RCC 7860 (cell line): ENCODE data around the gene TERB1.

Experiments used
- DNase-seq: peaks from one replicate; pipeline ENCODE4 v3.0.0-alpha.2; 2015; ENCODE audit warnings: low spot score
- FAIRE-seq: peaks from 2 replicates; lab custom pipeline; 2012; peaks lifted over from hg19 to GRCh38; lab: Jason Lieb, UNC

The TERB1 gene

DNA sequence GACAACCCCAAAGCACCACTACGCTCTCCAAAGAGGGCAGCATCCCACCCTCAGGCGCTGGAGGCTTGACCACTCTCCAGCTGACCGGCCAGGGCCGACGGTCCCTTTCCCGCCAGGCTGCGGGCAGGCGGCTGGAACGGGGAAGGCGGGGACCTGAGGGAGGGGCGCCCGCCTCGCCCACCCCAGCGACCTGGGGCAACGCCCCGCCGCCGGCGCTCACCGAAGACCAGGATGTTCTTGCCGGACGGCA, 50.4 kb downstream of the TERB1 start:
- no peak for DNase-seq
- no peak for FAIRE-seq

DNA sequence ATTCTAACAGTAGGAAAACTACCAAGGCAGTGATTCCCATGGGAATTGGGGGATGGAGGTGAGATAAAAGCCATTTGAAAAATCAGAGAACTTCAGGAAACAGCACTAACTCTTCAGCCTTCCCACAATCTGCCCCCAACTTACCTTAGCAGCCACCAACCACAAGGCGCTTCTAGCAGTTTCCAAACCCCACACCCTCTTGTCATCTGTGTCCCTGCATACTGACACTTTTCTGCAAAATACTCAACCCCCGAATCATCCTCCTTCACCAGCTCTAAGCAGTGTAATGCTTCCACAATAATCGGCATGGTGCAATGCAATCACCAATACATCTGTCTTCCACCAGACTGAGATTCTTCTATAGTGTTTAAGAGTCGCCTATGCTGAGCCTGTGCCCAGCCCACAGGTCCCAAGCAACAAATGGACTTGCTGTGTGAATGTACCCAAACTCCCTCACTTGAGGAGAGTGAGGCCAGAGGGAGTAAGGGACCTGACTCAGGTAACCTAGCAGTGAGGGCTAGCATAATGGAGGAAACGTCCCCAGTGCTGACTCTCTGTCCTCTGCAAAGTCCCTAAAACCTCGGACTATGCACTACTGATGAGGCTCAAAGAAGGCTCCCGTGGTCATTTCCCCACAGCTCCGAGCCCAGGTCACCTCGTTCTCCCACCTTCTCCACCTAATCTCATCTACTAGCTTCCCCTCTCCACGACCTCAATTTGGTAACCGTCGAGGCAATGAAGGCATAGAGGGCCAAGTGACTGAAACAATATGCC, 50.9 kb downstream of the TERB1 start:
- FAIRE-seq: no peak
- DNase-seq: no peak

- no peak for DNase-seq
- no peak for FAIRE-seq
Observed at GRCh38 chr16:66746682-66747081, 54.7 kb downstream of the TERB1 start.

DNA sequence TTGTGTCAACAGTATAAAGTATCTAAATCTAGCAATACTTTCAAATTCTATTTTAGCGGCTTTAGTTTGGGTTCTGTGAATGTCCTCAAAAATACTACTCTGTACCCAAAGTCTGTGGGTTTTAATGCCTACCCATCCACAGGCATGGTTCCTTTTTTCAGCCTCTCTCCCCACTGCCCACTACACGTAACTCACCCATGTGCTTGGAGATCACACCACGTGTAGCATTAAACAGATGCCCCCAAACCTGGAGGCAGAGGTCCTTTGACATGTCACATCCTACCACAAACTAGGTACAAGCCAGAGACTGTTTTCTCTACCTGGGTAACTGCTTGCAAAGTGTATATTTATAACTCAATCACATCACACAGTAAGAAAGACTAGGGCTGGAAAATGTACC, 55.3 kb downstream of the TERB1 start:
- no peak for FAIRE-seq
- no peak for DNase-seq

GRCh38 chr16:66741950-66742808, 59.2 kb downstream of the TERB1 start:
- DNase-seq: no peak
- no peak for FAIRE-seq

DNA sequence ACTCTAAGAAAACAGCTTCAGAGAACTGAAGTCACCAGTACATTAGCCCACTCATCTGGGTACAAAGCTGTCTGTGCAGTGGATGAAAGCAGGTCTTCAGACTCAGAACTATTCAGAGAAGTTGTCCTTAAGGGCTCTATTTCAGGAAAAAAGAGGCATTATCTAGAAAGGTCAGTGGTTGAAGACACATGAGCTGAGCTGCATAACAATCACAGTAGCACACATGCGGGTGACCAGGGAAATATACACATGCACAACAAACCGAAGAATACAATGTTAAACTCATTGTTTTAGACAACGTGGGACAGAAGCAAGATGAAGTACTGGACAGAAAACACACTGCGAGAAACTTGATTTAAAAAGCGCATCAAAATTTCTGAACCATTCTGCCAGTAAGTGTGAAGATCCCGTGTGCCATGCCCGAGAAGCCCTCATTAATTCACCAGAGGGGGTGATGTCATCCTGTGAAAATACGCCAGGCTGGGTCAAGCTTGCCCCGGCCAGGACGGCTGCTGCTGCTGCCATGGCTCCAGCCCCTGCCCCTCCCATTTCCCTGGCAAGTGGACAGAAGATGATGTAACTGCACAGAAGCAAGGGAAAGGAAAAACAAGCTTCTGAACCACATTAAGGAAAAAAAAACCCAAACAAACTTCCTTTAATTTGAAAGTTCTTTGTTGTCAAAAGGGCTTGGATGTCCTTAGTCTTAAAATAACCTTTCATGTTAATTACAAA, 60.0 kb downstream of the TERB1 start:
- FAIRE-seq: peak; percentile 76
- peak; percentile 61 for DNase-seq

DNA sequence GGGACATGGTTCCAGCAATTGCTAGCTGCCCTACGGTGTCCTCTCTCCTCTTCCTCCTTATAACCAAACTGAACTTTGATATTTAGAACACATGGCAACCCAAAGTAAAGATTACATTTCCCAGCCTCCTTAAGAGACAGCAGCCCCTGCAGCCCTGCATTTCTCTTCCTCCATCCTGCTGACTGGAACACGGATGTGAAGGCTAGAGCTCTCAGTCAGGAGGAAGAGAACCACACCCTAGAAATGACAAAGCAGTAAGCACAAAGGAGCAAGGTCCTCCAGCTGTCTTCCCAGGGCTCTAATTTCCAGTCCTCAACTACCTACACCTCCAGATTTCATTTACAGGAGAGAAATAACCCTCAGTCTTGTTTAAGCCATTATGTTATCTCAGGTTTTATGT, 60.9 kb downstream of the TERB1 start:
- no peak for DNase-seq
- no peak for FAIRE-seq

DNA sequence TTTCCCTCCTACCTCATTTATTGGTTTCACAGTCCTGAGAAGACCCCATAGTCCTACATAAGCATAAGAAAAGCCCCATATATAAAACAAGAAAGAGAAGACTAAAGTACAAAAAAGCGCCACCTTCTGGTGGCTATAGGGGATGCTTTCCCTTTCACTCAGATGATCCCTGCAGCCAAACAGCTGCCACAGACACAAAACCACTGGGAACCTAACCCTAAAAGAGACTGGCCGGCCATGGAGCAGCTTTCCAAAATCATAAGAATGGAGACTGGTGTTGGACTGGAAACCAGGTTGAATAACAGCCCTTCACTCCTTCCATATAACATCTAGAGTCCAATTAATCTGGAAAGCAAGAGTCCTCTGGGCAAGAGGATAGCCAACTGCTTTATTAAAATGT, 61.4 kb downstream of the TERB1 start:
- FAIRE-seq: no peak
- DNase-seq: peak; percentile 31

DNA sequence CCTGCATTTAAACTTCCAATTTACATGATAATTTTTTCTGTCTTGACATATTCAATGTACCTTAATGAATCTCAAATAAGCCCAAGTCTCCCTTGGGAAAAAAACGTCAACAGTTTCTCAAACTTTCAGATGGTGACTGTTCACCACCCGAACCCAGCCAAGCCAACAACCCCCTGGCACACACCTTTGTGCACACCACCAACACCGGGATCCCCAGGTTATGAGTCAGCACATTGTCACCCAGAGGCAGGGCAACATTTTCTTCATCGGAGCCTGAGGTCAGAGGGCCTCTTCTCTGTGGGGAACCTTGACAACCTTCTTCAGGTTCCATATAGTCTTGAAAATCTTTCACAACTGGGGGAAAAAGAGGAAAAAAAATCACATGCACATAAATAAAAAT, 65.5 kb downstream of the TERB1 start:
- DNase-seq (peak; percentile 48), FAIRE-seq (peak; percentile 35)

- DNase-seq: no peak
- FAIRE-seq: no peak
Observed at GRCh38 chr16:66731101-66731500, 70.3 kb downstream of the TERB1 start.

- FAIRE-seq: no peak
- DNase-seq: no peak
Observed at GRCh38 chr16:66728804-66729203, 72.6 kb downstream of the TERB1 start.

DNA sequence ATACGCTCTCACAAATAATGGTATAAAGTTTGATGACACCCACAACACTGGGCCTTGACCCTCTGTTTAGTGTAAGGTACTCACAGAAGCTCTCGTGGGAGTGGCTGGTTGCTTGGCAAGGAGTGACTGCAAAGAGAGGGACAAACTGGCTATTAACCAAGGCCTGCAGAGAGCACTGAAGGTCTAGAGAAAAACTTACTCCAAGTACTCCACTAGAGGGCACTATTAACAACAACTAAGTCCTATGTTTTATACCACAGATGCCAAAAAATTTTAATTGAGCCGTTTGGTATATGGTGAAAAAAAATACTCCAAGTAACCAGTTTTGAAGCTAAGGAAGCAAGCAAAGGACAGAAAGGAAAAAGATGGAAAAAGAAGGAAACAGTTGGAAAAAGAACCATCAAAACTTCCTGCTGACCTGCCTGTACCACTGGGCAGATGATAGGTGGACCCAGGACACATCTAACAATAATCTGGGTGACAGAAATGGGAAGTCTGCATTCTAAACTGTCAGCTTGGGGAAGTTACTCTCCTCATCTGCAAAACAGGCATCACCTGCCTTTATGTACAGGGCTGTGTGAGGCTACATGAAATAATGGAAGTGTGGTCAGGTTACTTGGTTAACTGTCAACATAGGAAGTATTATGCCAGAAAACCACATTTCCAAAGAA, 73.1 kb downstream of the TERB1 start:
- peak; percentile 50 for DNase-seq
- peak; percentile 68 for FAIRE-seq

- no peak for DNase-seq
- FAIRE-seq: peak; percentile 76
Observed at GRCh38 chr16:66720766-66721165, 80.6 kb downstream of the TERB1 start.

DNA sequence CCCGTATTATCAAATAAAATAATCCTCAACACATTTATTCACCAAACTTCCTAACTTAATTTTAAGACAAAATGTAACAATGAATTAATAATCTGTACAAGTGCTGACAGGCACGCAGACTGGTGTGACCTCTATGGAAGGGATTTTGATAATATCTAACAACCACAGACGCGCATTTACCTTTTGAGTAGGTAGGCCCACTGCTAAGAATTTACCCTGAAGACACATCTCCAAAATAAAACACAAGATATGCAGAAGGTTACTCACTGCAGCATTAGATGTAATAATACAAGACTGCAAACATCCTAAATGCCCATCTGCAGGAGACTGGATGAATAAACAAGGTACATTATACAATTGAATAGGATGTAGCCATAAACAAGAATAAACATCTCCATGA, 82.1 kb downstream of the TERB1 start:
- DNase-seq (no peak), FAIRE-seq (no peak)

GRCh38 chr16:66717776-66718175, 83.6 kb downstream of the TERB1 start:
- no peak for DNase-seq
- no peak for FAIRE-seq

DNA sequence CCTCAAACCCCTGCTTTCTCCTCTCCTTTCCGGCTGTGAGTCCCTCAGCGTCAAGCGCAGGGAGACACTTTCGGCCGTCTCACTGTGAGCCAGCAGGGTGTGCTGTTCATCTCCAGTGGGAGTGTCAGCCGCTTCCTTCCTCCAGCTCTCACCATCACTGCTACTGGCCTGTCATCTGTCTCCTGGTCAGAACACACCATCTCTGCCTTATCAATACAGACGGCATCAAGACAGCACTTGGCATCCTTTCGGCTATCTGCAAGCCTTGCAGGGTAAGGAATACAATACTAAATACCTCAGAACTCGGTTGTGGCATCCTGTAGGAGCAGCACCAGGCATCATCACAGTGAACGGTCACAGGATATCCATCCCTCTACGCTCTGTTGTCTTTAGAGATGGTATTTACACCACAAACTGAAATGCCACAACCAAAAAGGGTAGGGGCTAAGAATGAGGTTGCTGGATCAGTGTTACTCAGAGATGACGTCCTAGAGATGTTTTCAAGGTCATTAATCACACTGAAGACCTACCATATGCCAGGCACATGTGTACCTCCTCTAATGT, 84.2 kb downstream of the TERB1 start:
- FAIRE-seq: no peak

DNA sequence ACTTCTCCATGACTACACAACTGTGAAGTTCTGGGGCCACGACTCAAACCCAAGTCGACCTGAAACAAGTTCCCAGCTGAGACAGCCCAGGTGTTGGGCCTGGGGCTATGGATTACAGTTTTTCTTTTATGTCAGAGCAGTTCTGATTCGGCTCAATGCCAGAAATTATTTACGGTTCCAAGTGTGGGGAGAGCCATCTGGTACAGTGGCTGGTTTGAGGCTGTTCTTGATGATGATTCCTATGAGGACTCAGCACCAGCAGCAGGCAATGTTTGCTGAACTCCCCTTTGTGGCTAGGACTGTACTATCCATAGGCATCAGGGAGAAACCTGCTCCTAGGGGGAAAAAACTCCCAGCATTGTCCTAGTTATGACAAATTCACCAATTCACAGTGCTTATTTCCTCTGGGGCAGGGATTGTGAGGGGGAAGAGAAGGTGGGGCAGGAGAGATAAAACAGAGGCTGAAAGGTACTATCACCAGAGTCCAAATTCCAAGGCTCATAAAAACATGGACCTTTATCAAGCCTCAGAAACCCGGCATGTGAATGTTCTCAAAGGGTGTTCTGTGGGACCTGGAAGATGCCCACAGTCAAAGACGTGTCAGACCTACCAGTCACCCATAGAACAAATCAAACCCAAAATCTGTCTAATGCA, 86.6 kb downstream of the TERB1 start:
- no peak for DNase-seq
- FAIRE-seq: no peak

More for the DNA sequence above, 84.2 kb downstream of the TERB1 start:
- no peak for DNase-seq

DNA sequence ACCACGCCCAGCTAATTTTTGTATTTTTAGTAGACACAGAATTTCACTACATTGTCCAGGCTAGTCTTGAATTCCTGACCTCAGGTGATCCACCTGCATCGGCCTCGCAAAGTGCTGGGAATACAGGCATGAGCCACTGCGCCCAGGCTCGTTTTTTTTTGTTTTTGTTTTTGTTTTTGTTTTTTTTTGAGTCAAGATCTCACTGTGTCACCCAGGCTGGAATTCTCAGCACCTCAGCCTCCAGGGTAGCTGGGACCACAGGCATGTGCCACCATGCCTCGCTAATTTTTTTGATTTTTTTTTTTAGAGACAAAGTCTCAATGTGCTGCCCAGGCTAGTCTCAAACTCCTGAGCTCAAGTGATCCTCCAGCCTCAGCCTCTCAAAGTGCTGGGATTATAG, 87.3 kb downstream of the TERB1 start:
- FAIRE-seq (no peak), DNase-seq (no peak)

- no peak for DNase-seq
- no peak for FAIRE-seq
Observed at GRCh38 chr16:66713076-66713475, 88.3 kb downstream of the TERB1 start.

DNA sequence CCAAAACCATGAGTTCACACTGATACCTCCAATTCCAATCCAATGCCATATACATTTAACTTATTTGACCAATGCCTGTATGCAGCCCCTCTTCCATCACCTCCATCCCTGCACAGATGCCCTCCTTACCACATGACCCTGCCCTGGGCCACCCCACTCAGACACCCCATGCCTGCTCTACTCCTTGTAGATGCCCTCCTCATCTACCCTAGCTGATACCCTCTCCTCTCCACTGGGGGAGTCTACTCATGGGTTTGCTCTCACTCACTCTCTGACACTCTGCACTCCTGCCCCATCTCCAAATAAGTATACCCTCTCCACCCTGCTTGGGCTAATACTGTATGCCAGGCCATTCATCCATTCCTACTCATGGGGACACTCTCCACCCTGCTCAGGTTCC, 88.9 kb downstream of the TERB1 start:
- no peak for DNase-seq
- FAIRE-seq: no peak
